Activated gamma-delta T cell treated with anti-CD3 and anti-CD28 coated beads, Interleukin-2, amount 50 U/mL, for 16 hours (primary cell): ENCODE measurements around the gene STXBP1.
"Not testable (repeated sequence)": the region's sequence is repeated elsewhere in the genome, so short reads cannot be mapped to it uniquely, and the experiment has no call there.

ENCODE experiments used
- DNase-seq: peaks from one replicate; pipeline ENCODE4 v3.0.0-alpha.2; 2020; ENCODE audit warnings: low read depth

Gene STXBP1

DNA sequence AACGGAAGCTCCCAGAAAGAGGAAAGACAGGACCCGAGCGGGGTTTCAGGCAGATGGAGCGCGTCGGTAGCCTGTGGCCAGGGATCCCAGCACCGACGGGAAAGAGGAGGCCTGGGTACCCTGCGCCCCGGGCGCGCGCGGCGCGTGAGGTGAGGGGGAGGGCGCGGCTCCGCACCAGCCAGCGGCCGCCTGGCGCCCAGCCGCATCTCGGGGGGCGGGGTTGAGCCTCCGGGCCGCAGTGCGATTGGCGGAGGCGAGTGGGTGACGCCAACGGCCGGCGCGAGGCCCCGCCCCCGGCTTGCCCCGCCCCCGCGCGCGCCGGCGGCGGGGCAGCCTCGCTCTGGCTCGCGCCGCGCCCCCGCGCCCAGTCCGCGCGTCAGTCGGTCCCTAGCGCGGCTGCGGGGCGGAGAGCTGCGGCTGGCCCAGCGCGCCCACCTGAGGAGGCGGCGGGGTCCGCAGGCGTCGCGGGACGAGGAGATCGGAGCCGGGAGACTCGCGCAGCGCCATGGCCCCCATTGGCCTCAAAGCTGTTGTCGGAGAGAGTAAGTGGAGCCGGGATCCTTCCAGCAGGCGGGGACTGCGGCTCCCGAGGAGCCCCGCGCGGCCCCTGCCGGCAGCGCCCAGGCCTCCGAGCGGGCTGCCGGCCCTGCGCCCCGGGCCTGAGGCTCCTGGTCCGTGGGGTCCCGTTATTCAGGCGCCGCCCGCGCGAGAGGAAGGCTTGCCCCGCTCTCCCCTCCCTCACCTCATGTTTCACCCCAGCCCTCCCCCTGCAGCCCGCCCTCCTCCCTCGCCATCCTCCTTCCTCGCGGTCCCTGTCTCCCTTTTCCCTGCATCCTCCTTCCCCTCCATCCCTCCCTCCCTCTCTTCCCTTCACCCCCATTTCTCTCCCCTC lies at the start of gene STXBP1:
TSS of gene STXBP1 (plus strand) at position 379 of the 892 bp plus-strand sequence. CDS start at position 506, 127 bp downstream.
- DNase-seq = peak; percentile 78

- DNase-seq = no peak
Observed at GRCh38 chr9:127562279-127562796, 49.7 kb upstream of the STXBP1 start.

DNA sequence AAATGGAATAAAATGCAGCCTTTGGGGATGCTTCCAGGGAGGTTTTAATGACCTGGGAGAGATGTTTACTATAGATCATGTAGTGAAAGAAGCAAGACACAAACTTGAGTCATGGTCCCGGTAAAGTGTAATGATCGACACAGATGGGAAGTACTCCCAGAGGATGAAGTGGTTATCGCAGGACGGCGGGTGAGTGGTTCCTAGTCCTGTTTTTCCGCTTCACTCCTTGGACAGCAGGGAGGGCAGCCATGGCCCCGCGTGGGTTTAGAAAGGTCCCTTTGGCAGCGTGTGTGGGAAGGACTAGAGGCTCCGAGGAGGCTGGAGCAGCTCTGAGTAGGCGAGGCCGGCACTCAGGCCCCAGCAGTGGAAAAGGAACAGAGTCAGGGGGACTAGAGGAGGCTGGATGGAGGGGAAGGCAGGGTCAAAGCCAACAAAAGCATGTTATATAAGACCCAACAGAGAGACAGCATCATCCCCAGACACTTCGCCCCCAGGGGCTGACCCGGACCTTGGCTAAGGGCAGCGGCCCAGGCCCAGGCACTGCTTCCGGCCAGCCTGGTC lies 49.2 kb upstream of the STXBP1 start:
- DNase-seq = no peak

DNA sequence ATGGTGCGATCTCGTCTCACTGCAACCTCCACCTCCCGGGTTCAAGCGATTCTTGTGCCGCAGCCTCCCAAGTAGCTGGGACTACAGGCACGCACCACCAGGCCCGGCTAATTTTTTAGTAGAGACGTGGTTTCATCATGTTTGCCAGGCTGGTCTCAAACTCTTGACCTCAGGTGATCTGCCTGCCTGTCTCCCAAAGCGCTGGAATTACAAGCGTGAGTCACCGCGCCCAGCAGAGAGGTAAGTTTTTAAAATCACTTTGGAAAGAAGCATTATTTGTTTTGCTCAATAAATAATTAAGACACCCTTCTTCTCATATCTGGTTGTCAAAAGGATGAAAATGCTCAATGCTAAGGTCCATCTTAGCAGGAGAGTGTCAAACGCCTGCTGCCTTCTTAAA lies 48.5 kb upstream of the STXBP1 start:
- no peak for DNase-seq

- no peak for DNase-seq
Observed at GRCh38 chr9:127565231-127565630, 46.8 kb upstream of the STXBP1 start.

DNA sequence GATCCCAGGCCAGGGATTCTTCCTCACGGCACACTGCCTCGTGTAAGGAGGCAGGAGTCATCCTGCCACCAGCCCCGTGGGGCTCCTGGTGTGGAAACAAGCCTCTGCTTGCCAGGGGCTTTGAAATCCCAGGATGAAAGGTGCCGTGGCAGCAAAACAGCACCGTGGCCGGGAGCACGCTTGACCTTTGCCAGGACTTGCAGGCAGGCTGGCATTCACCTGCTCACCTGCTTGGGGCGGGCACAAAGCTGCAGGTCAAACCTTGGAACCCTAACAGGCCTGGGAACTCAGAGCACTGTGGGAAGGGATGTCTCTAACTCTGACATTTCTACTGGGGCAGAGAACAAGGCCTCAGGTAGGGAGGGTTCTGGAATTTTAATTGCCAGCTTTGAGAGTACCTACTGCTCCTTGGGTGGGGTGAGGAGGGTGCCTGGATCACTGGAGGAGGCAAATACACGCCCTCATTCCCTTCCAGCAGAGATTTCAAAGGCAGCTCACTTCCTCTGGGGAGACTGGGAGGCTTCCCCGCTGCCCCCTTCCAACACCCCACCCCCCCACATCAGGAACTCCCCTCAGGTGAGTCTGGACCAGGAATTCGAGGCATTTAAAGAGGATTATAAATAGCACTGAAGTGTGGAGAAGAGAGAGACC lies 45.6 kb upstream of the STXBP1 start:
- no peak for DNase-seq

- no peak for DNase-seq
Observed at GRCh38 chr9:127567035-127567729, 44.9 kb upstream of the STXBP1 start.

DNA sequence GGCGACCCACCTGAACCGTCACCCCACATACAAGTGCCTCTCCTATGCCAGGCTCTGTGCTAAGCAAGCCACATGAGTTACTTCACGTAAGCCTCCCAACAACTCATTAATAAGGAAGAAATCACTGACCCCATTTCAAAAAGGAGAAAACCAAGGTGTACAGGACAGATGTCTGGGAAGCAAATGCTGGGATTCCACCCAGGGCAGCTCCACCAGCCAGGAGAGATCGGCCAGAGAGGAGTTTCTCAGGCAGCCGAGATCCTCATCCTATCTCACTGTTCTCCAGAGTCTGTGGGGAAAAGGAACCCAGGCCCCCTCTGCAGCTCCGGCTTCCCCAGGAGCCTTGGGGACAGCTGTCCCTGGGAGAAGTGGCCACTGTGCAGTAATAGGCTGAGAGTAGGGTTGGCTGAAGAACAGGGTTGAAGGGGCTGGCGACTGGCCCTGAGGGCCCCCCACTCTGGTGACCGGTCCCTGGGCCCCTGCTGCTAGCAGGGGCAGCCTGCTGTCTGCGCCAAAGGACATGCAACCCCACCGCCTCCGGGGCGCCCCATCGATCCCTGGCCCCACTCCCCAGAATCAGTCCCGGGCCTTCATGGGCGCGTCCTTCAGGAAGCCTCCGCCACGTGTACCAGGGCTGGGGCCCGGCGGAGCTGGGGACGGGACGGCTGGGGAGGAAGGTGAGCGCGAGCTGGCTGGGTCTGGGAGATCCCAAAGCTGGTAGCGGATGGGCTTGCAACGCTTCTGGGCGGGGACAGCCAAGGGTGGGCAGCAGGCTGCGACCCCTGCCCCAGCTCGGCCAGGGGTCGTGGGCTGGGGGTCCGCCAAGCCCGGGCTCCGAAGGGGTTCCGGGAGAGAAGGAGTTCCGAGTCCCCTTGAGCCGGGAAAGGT lies 44.1 kb upstream of the STXBP1 start:
- DNase-seq = no peak

- DNase-seq = no peak
Observed at GRCh38 chr9:127568618-127568970, 43.5 kb upstream of the STXBP1 start.

- DNase-seq = peak; percentile 47
Observed at GRCh38 chr9:127568971-127569885, 42.8 kb upstream of the STXBP1 start.

DNA sequence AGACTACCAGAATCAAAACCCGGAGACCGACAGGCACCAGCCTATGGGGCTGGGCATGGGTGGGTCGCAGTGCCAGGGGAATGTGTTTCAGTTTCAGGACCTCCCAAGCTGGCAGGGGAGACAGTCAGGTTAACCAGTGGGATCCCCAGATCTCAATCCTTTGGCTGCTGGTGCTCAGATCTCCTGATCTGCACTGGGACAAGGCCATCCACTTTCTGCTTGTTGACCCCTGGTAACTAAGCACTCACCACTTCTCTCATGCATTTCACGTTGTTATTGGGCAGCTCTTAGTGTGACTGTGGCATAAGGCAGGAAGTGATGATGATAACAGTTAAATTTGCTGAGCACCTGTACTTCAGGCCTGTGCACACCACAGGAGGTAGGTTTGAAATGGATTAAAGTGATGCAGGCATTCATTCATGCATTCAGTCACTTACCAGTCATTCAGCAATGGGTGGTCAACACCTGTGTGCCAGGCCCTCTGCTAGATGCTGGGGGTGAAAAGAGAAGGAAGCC lies 42.1 kb upstream of the STXBP1 start:
- no peak for DNase-seq

GRCh38 chr9:127570533-127571111 lies 41.5 kb upstream of the STXBP1 start:
- no peak for DNase-seq

DNA sequence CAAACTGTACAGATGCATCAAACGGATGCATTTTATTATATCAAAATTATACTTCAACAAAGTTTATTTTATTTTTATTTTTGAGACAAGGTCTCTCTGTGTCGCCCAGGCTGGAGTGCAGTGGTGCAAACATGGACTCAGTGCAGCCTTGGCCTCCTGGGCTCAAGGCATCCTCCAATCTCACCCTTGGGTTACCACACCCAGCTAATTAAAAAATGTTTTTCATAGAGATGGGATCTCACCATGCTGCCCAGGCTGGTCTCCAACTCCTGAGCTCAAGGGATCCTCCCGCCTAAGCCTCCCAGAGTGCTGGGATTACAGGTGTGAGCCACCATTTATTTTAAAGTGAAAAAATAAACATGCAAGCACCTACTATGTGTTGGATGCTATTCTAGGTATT lies 40.1 kb upstream of the STXBP1 start:
- no peak for DNase-seq

DNA sequence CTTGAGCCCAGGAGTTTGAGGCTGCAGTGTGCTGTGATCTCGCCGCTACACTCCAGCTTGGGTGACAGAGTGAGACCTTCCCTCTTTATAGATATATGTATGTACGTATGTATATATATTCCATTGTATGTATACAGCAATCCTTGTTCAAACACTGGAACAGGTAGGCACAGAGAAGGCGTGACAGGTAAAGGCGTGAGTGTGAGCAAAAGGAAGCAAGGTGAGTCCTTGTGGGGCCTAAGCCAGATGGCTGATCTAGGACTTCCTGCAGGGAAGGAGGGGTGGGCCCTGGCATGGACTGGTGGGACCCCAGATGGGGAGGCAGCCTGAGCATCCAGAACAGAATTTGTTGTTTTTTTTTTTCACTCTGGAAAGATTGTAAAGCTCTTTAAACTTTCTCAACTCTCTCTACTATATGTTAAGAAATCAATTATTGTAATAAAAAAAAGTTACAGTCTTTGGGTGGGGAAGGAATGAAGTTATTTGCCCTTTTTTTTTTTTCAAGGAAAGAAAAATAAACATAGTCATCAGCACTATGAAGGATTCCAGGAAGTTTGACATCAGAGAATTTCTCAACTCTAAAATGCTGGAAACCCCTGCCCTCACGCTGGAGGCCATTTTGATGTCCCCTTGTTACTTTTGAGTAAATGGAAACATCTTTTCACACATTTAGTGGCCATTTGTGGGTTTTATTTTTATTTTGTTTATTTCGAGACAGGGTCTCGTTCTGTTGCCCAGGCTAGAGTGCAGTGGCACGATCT lies 38.9 kb upstream of the STXBP1 start:
- no peak for DNase-seq

DNA sequence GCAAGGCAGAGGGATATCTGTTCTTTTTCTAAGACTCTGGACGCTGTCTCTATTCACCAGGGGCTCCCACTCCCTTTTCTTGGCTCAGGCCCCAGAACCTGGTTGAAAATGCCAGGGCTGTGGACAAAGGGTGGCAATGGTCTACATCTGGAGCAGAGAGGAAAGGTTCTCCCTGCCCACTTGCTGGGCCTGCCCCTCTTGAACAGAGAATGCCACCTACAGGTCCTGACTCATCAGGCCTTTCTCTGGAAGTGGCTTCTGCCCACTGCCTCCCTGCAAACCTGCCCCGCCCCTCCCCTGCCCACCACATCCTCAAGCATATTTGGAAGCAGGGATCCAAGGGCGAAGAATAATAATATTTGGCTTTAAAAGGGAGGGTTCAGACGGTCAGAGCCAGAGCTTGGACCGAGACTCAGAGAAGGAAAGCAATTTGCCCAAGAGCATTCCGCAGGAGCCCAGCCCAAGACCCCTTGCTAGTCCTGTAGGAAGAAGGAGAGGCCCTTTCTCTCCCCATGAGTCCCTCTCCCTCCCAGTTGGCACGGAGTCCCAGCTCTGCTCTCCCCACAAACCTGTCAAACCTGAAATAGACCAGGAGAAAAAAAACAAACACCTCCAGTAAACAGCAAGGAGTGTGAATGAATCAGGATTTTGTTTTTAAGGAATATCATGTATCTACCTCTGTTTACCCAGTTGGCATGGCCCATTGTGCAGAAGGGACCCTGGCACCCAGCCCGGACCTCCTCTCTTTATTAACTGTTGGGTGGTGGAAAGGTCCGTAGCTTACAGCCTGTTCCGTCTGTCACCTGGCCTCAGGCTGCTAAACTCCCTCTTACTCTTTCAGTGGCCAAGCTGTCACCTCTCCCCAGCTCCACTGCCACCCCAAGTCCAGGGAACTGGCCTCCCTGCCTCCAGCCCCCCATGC lies 37.7 kb upstream of the STXBP1 start:
- DNase-seq = no peak

- DNase-seq = no peak
Observed at GRCh38 chr9:127575875-127576778, 36.0 kb upstream of the STXBP1 start.

DNA sequence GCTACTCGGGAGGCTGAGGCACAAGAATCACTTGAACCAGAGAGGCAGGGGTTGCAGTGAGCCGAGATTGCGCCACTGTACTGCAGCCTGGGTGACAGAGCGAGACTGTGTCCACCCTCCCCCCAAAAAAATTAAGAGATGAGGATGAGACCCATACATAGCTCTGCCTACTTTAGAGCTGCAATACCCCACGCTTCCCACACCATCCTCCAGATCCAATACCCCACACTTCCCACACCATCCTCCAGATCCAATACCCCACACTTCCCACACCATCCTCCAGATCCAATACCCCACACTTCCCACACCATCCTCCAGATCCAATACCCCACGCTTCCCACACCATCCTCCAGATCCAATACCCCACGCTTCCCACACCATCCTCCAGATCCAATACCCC lies 34.9 kb upstream of the STXBP1 start:
- DNase-seq = not testable (repeated sequence)
